GM21447 (cell line): Measurements from ENCODE around the gene NEK5.
A peak's percentile ranks its signal among the peaks of the same experiment; 100 is the strongest.
"Not testable (repeated sequence)": the region's sequence is repeated elsewhere in the genome, so short reads cannot be mapped to it uniquely, and the experiment has no call there.

ENCODE experiments used
- ATAC-seq: cut with Tn5 transposase; IDR thresholded peaks from one replicate; pipeline ENCODE4 v1.9.1; 2021; ENCODE audit not compliant: unreplicated experiment

NEK5 gene, protein sequence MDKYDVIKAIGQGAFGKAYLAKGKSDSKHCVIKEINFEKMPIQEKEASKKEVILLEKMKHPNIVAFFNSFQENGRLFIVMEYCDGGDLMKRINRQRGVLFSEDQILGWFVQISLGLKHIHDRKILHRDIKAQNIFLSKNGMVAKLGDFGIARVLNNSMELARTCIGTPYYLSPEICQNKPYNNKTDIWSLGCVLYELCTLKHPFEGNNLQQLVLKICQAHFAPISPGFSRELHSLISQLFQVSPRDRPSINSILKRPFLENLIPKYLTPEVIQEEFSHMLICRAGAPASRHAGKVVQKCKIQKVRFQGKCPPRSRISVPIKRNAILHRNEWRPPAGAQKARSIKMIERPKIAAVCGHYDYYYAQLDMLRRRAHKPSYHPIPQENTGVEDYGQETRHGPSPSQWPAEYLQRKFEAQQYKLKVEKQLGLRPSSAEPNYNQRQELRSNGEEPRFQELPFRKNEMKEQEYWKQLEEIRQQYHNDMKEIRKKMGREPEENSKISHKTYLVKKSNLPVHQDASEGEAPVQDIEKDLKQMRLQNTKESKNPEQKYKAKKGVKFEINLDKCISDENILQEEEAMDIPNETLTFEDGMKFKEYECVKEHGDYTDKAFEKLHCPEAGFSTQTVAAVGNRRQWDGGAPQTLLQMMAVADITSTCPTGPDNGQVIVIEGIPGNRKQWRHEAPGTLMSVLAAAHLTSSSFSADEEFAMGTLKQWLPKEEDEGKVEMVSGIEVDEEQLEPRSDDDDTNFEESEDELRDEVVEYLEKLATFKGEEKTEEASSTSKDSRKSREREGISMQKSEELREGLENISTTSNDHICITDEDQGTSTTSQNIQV

DNA sequence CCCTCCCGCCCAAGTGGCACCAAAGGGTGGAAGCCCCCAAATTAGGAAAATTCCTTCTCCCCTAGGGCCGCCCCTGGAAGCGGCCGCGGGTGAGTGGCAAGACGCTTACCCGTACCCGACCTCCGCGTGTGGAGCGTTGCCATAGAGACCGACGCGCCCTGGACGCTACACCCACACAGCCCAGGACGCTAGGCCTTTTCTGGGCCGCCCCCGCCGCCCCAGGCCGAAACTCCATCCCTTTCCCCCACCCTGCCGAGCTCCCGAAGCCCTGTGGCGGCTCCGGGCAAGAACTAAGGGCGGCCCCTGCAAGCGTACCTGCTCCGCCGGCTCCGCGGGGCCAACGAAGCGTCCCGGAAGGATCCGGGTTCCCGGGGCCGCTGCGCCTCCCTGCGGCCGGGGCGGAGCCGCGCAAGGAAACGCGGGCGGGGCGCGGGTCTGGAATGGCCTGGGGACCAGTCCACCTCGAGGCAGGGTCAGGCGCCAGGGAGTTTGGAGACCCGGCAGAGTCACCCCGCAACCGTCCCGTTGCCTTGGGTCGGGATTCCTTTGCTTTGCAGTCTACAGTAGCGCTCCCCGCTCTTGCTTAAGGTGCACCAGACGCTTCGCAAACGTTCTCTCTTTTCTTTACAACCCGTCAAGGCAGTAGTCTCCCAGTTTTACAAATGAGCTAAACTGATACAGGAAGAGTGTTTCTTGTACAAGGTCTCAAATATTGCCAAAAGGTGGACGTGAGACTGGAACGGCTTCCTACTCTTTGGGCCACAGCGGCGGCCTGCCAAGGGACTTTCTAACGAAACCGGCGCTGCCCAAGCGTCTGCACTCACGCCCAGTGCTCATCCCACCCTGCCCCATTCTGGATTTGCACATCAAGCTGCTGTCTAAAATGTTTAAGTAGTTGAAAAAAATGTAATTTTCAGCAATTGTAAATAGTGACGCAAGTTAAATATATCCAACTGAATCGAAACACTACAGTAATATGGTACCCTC is at the start of gene NEK5:
NEK5 (minus strand) TSS at position 360 of the 987 bp plus-strand sequence. CDS start 1,591 bp downstream, outside the sequence.
- peak; percentile 74 for ATAC-seq

DNA sequence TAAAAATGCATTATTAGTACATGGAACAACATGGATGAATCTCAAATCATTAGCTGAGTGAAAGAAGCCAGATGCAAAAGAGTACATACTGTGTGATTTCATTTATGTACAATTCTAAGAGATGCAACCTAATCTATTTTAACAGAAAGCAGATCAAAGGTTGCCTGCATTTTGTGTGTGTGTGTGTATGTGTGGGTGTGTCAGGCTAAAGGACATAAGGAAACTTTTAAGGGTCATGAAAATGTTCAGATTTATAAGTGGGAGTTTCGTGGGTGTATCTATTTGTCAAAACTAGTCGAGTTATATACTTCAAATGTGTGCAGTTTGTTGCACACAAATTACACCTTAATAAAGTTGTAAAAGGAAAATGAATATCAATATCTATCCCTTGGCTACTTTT is 48.4 kb upstream of the NEK5 start:
- ATAC-seq = no peak

DNA sequence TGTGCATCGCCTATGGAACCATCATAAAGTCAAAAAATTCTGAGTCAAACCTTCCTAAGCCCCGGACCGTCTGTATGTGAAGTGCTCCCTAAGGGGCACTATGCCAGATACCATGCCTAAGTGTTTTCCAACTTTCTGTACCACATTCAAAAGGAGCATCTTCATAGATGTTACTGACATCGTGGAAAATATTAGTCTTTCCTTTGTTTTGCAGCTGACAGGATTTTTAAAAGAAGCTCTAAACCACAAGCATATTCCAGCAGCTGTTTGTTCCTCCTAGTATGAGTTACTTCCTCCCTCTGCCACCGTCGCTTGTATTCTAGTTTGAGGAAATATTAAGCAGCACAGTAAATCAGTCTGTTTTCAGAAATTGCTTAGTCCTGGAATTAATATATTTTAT is 45.1 kb upstream of the NEK5 start:
- ATAC-seq = not testable (repeated sequence)

DNA sequence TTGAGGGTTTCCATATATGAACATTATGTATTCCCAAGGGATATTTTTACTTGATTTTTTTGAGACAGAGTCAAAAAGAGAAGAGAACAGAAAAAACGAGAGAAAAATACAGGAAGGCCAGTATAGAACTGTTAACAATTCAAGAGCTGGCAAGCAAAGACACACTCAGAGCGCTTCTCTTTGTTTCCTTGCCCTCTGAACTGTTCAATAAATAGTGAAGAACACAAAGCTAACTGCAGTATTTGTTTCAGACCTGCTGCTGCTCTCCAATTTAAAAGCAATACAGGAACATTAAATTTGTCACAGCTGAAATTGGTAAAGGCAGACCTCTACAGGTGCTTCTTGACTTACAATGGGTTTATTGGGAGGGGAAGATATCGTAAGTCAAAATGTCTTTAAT is 44.5 kb upstream of the NEK5 start:
- ATAC-seq = no peak

DNA sequence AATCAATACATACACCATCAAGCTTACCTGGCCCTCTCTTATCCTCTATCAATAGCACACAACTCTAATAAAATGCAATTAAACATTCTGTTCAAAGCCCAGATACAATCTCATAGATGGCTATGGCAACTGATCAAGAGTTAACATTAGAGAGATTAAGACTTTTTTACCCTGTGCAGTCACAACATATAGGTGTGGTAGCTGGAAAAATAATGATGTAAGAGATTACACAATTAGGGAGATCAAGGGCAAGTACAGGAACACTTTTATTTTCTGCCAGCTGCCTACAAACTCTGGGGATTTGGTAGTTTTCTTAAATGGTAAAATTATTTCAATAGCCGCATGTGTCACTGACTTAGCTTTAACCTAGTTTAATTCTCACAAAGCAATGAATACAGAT is 42.8 kb upstream of the NEK5 start:
- not testable (repeated sequence) for ATAC-seq

DNA sequence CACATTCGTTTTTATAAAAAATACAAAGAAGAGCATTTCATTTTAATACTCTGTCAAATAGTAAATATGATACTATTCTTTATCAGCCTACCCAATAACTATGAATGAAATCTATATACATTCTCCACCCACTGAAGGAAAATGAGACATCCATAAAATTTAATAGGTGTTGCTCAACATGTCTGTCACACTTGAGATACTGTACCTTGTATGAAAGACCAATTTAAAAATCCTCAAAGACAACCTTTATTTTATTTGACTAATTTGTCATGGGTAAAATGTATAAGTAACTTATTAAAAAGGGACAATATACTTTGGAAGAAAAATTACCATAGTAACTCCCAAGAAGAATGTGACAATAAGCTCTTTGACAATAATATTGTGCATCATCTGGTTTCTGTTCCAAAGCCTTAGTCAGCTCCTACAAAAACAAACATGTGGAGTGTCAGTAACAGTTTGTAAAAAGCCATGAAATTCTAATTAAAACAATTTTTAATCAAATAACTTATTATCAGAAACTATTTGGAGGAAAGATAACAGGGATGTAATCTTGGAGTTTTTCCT is 42.0 kb upstream of the NEK5 start:
- ATAC-seq = not testable (repeated sequence)

DNA sequence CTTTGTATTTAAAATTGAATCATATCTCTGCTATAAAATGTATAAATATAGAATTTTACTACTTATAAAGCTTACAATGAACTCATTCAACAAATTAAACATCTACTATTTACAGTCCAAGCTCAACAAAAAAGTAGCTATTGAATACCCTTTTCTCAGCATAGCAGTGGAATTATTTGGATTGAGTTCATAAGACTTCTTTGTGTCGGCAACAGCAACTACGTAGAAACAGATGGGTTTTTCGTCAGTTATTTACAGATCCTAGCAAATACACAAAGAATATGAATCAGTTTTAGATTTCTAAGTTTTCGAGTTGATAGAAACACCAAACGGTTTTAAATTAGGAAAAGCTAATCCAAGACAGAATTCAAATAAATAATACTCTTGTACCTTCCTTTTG is 41.0 kb upstream of the NEK5 start:
- no peak for ATAC-seq

DNA sequence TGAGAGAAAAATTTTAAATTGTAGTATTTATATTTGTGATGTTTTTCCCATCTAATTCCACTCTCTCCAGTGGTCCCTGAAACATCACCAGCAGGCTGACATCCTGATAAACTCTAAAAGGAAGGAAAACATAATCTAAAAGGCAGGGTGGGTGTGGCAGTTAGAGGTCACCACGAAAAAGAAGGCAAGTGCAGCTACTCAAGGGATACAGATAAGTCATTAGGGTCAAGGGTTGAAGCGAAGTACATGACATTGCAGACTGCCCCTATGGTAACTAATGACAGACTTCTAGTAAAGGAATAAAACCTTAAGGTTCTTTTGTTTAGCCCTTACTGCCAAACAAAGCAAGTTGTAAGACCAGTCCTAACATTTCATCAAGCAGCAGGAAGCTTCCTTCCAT is 36.5 kb upstream of the NEK5 start:
- ATAC-seq = no peak

DNA sequence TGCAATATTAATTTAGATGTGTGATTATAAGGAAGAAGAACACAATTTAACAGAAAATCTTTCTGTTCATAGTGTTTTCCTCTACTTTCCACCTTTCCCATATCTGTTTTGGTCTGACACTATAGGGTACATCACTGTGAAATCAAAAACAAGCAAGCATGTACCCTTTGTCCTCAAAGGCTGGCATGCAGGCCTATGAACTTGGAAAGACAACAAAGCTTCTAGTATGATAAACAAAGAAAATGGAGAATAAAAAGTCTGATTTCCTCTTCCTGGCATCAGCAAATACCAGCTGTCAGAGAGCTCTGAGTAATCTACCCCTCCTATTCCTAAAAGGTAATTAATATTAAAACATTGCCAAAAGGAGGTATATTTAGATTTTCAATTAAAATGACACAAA is 36.1 kb upstream of the NEK5 start:
- ATAC-seq = no peak

DNA sequence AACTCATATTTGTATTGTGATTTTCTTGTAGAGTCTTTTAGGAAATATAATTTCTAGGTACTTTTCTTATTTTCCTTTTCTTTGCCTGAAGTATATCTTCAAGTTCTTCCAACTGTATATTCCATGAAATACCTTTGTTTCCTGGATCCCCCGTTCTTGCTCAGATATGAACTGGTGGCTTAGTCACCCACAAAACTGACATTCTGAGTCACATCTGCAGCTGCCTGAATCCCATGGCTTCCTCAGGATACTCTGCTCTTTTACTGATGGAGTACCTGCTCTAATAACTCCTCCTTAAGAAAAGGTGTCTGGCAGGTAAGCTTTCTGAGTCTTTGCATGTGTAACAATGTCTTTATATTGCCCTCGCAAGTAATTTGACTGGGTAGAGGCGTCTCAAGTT is 35.0 kb upstream of the NEK5 start:
- not testable (repeated sequence) for ATAC-seq

DNA sequence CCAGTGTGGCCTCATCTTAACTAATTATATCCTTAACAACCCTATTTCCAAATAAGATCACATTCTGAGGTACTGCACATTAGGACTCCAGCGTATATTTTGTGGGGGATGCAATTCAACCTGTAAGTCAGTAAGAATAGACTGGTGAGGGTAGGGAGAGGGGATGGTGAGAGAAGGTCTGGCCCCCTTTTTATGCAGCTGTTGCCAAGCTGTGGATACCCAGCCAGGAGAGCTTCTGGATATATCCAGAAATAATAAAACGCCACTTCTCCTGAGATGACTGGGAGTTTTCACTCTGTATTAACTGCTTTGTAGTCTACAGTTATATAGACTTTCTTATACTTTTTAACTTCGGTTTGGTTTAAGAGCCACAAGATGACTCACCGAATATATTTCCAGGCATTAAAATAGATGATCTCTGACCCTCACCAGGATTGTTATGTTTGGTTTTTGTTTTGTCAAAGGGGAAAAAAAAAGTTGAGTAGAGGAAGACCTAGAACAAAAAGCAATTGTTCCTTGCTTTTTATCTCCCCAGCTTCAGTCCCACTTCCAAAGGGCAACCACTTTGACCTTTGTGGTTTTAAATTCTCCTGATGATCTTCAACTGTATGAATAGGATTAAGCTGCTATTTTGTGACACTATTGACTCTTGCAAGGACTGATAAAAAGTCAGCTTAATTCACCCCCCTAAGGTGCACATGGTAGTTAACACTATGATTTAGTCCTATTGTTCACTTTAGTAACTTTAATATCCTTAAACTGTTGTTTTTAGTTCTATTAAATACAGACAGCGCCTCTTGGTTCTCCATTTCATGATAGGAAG is 33.6 kb upstream of the NEK5 start:
- no peak for ATAC-seq

DNA sequence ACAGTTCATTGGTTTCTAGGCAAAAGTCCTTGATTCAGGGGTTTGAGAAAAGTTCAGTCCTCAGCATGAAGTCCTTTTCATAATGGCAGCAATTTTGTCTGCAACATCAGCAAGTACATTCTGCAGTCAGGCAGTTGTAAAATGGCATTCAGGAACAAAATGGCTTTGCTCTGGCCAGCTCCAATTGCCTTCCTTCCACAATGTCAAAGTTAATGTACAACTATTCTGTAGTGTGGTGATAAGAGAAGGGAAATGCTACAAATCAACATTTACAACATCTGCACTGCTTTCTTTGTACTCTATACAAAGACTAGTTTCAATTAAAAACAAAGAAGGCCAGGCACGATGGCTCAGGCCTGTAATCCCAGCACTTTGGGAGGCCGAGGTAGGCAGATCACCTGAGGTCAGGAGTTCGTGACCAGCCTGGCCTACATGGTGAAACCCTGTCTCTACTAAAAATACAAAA is 32.3 kb upstream of the NEK5 start:
- no peak for ATAC-seq

DNA sequence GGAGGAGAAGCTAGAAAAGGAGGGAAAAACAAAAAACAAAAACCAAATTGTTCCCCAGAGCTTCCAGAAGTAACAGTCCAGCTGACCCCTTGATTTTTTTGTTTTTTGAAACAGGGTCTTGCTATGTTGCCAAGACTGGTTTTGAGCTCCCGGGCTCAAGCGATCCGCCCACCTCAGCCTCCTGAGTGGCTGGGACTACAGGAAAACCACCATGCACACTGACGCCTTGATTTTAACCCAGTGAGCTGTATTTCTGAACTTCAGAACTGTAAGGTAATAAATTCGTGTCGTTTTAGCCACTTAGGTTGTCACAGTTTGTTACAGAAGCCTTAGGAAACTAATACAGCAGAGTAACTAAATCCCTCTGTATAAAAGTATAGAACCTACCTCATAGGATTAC is 31.6 kb upstream of the NEK5 start:
- no peak for ATAC-seq

DNA sequence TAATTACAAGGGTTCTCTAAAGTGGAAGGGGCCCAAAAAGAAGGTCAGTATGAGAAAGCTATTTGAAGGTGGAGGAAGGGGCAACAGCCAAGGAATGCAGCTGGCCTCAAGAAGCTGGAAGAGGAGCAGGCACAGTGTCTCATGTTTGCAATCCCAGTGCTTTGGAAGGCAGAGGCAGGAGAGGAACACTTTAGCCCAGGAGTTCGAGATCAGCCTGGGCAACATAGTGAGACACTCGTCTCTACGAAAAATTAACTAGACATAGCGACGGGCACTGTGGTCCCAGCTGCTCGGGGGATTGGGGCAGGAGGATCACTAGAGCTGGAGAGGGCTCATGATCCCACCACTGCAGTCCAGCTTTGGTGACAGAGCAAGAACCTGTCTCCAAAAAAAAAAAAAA is 31.2 kb upstream of the NEK5 start:
- ATAC-seq = no peak

DNA sequence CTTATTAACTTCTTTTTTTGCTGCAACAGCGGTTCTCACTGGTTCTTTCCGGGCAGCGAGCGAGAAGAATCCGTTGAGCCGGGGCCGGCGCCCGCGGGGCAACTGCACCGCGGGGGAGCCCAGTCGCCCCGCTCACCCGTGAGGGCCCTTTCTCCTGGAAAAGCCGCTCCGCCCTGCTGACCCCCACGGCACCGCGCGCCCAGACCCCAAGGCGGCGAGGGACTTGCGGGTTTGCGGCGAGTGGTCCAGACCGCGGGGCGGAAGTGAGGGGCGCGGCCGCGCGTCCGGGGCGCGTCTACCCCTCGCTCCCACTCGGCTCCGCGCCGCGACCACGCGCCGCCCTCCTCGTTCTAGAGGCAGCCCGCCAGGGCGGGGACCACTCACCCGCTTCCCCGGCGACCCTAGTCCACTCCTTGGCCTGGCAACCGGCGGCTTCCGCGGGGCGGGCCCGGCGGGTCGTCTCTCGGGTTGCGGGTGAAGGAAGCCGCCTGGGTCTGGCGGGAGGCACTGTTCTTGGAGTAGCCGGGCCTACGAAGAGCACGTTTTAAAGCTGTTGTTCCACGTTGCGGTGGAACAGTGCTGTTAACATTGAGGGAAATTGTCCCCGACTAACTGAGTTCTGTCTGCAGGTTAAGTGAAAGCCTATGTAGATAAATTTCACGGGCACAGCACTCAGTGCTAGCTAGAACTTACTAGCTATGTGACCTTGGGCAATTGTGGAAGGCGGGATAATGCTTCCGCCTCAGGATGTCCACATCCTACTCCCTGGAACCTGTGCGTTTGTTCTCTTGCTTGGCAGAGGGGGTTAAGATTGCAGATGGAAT is 30.5 kb upstream of the NEK5 start, which contains the start of gene NEK3:
NEK3 (minus strand) TSS at position 439 of the 824 bp plus-strand sequence. CDS start 3,406 bp downstream, outside the sequence.
- peak; percentile 74 for ATAC-seq

DNA sequence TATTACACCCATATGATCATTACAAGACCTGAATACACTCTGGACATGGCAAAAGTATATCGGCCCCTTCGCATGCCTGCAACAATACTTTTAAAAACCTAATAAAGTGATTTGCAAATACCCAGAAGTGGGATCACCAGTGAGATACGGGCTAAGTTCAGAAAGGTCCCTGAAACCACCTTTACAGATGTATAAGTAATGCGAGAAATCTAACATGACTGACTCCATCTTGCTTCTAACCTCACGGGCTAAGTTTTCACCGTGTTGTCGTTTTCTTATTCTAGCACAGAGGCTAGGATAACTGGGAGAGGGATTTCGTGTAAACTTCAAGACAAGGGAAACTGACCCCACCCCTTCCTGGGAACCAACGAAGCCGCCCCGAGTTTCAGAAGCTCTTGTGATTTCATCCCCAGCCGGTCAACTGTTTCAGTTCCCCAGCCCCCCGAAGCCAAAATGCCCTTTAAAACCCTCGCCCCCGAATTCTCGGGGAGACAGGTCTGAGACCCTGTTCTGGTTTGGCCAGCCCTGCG is 29.8 kb upstream of the NEK5 start:
- peak; percentile 44 for ATAC-seq

DNA sequence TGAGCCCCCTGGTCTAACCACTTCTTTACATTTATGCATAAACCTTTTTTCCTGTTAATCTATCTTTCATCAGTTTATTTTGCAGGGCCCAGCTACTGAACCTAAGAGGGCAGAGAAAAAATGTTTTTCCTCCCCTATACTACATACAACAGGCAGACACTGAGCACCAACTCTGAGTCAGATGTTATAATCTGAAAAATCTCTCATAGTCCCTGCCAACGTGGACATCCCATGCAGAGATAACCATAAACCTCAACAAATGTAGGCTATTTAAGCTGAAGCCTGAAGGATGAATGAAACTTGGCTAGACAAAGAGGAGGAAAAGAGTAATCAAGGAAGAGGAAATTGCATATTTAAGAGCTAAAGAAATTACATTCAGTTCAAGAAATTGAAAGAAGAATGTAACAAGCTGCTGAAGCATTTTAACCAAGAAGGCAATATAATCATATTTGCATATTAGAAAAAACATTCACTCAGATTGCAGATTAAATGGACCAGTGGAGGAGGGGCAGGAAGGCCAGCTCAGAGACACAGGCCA is 27.9 kb upstream of the NEK5 start:
- no peak for ATAC-seq

DNA sequence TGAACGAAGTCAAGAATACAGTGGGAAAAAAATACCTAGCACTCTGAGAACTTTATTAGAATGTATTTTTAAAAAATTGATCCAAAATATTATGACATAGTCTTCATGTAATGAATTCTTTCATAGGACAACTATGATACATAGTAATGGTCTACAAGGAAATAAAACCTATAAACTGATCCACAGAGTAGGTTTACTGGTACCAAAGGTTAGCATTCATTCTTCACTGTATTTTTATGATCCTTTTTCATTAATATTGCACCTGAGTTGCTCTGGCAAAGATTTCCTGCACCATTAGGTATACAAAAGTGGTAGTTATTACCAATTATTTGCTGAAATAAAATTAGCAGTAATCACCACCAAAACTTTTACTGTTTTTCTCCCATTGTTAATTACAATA is 26.3 kb upstream of the NEK5 start:
- no peak for ATAC-seq
